Measurements from ENCODE around the gene TLE2. TPM values are rescaled to one million over a fixed set of nuclear protein-coding genes. Genes with fewer than 3 reads are reported as not detected.
"Not testable (repeated sequence)": the region's sequence is repeated elsewhere in the genome, so short reads cannot be mapped to it uniquely, and the experiment has no call there.

The TLE2 gene
- total RNA-seq, 4 donors from 2014 or later, result 19.3 to 39.8 (median 31.0) TPM

GRCh38 chr19:2967972-2968371 lies 61.1 kb downstream of the TLE2 start:
- ATAC-seq (ENCODE audit: low FRiP score) (no peak), DNase-seq (ENCODE audit: low spot score) (no peak)
- TF ChIP-seq CTCF (IDR thresholded peaks at IDR 0.05), result no peak

GRCh38 chr19:2964874-2965273 lies 64.2 kb downstream of the TLE2 start:
- ATAC-seq (ENCODE audit: low FRiP score) (no peak), DNase-seq (ENCODE audit: low spot score) (no peak)
- TF ChIP-seq CTCF (IDR thresholded peaks at IDR 0.05), result no peak

- not testable (repeated sequence) for ATAC-seq (ENCODE audit: low FRiP score); DNase-seq (ENCODE audit: low spot score)
These were observed 65.4 kb downstream of the TLE2 start for GRCh38 chr19:2963631-2964030.

- TF ChIP-seq CTCF (IDR thresholded peaks at IDR 0.05), result no peak
- ATAC-seq (ENCODE audit: low FRiP score) (no peak), DNase-seq (ENCODE audit: low spot score) (no peak)
These were observed 66.0 kb downstream of the TLE2 start for GRCh38 chr19:2963122-2963521.

GRCh38 chr19:2962018-2962670 lies 66.9 kb downstream of the TLE2 start:
- peak in 2 of 3 donors; percentile 94 for TF ChIP-seq CTCF (IDR thresholded peaks at IDR 0.05)
- ATAC-seq (ENCODE audit: low FRiP score) (peak; percentile 54), DNase-seq (ENCODE audit: low spot score) (no peak)

GRCh38 chr19:2960120-2960519 lies 69.0 kb downstream of the TLE2 start:
- no peak for ATAC-seq (ENCODE audit: low FRiP score)
- no peak for DNase-seq (ENCODE audit: low spot score)
- TF ChIP-seq CTCF (IDR thresholded peaks at IDR 0.05), result no peak

- DNase-seq (ENCODE audit: low spot score) (no peak), ATAC-seq (ENCODE audit: low FRiP score) (no peak)
- TF ChIP-seq CTCF (IDR thresholded peaks at IDR 0.05), result no peak
These were observed 71.9 kb downstream of the TLE2 start for GRCh38 chr19:2957160-2957559.

Measured in omental fat pad (tissue), 4 donors.